Breast epithelium (tissue), 3 donors: Measurements from ENCODE around the gene GPR31.
"Not testable (repeated sequence)": the region's sequence is repeated elsewhere in the genome, so short reads cannot be mapped to it uniquely, and the experiment has no call there.

Experiments
- POLR2A ChIP-seq: fragments of 450-650 bp; IDR thresholded peaks from one replicate; pipeline ENCODE4 v1.6.1; 2016; ENCODE audit warnings: antibody characterized with exemption, mild to moderate bottlenecking, moderate library complexity
- POLR2AphosphoS5 ChIP-seq, 3 donors: sonication (generic); formaldehyde crosslinking; IDR thresholded peaks; one replicate each; pipeline ENCODE4 v1.6.1; 2017; ENCODE audit warnings: antibody characterized with exemption in 3 of 3
- TF ChIP-seq, protein P1 (sequence below), 3 donors: fragments of 450-650 bp; IDR thresholded peaks; one replicate each; pipeline ENCODE4 v1.5.1; 2016 to 2017; ENCODE audit warnings: antibody characterized with exemption in 3 of 3, mild to moderate bottlenecking in 3 of 3, moderate library complexity in 3 of 3

GRCh38 chr6:167178896-167179655 is 21.3 kb upstream of the GPR31 start:
- TF ChIP-seq, protein P1, sequence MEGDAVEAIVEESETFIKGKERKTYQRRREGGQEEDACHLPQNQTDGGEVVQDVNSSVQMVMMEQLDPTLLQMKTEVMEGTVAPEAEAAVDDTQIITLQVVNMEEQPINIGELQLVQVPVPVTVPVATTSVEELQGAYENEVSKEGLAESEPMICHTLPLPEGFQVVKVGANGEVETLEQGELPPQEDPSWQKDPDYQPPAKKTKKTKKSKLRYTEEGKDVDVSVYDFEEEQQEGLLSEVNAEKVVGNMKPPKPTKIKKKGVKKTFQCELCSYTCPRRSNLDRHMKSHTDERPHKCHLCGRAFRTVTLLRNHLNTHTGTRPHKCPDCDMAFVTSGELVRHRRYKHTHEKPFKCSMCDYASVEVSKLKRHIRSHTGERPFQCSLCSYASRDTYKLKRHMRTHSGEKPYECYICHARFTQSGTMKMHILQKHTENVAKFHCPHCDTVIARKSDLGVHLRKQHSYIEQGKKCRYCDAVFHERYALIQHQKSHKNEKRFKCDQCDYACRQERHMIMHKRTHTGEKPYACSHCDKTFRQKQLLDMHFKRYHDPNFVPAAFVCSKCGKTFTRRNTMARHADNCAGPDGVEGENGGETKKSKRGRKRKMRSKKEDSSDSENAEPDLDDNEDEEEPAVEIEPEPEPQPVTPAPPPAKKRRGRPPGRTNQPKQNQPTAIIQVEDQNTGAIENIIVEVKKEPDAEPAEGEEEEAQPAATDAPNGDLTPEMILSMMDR (IDR thresholded peaks at IDR 0.05), result not testable (repeated sequence)
- not testable (repeated sequence) for TF ChIP-seq POLR2A; POLR2AphosphoS5 (IDR thresholded peaks at IDR 0.05)
